Activated naive CD4-positive, alpha-beta T cell treated with anti-CD3 and anti-CD28 coated beads, Interleukin-2, amount 50 U/mL, for 72 hours (primary cell): Measurements from ENCODE around the gene DCUN1D3. TPM values are rescaled to one million over a fixed set of nuclear protein-coding genes. Genes with fewer than 3 reads are reported as not detected.

Experiments used
- total RNA-seq, 2 donors: library from RNA; stranded (reverse); gene quantifications; one replicate each; pipeline ENCODE4 v1.2.3, GENCODE V29; 2022

The DCUN1D3 gene
- total RNA-seq, 2 donors from 2014 or later = 4.2 to 10.9 TPM

Other genes starting within 250 kb of the DCUN1D3 start
- under 1 TPM; 0.31 to 0.55 TPM for gene ACSM1, start 202.7 kb downstream of the DCUN1D3 start, total RNA-seq
- 10 to 100 TPM; 40.4 to 42.5 TPM for gene THUMPD1, start 158.5 kb downstream of the DCUN1D3 start, total RNA-seq
- 10 to 100 TPM; 18.1 to 55.0 TPM for gene ACSM3, start 136.3 kb downstream of the DCUN1D3 start, total RNA-seq
- gene ERI2, start 93.9 kb downstream of the DCUN1D3 start, total RNA-seq = 10 to 100 TPM; 19.6 to 36.2 TPM
- 10 to 100 TPM; 18.5 to 18.9 TPM for gene REXO5, start 93.8 kb downstream of the DCUN1D3 start, total RNA-seq
- gene LYRM1, start 413 bp upstream of the DCUN1D3 start, total RNA-seq = 10 to 100 TPM; 19.4 to 20.9 TPM